GM12878 (cell line): ENCODE results near the gene ZNF519. TPM values are rescaled to one million over a fixed set of nuclear protein-coding genes. Genes with fewer than 3 reads are reported as not detected.

Experiments used
- ATAC-seq: fragments of 200-7000 bp; cut with Tn5 transposase; 3 replicates; pipeline ENCODE4 v1.9.1; 2020; ENCODE audit warnings: mild to moderate bottlenecking, moderate library complexity
- BruUV-seq: library from RNA; stranded (reverse); fragments of 400-500 nt; replicated peaks from 2 replicates; lab custom pipeline; 2021; lab: Mats Ljungman, UMichigan
- CTCF ChIA-PET: fragments of 300-600 bp; sonication (Branson Sonifier 250); formaldehyde crosslinking; extraction: SDS; loops from one replicate; lab custom pipeline; 2021; ENCODE audit warnings: inconsistent platforms; lab: Yijun Ruan, JAX
- POLR2A ChIA-PET: fragments of 350-600 bp; formaldehyde crosslinking; extraction: SDS; loops from one replicate; lab custom pipeline; 2021; ENCODE audit warnings: inconsistent platforms; lab: Charles Lee
- RAD21 ChIA-PET: fragments of 300-600 bp; sonication (Branson Sonifier 250); formaldehyde crosslinking; loops from one replicate; lab custom pipeline; 2023; ENCODE audit warnings: antibody characterized with exemption; ENCODE audit not compliant: unreplicated experiment; lab: Charles Lee
- SMC1A ChIA-PET: fragments of 300-600 bp; sonication (Branson Sonifier 250); formaldehyde crosslinking; loops from one replicate; lab custom pipeline; 2023; ENCODE audit not compliant: unreplicated experiment, uncharacterized antibody; lab: Charles Lee
- DNase-seq: peaks from one replicate; pipeline ENCODE4 v3.0.0-alpha.2; 2011; ENCODE audit warnings: low read depth, low spot score
- FAIRE-seq: peaks from 3 replicates; lab custom pipeline; 2011; peaks lifted over from hg19 to GRCh38; lab: Jason Lieb, UNC
- H2AFZ ChIP-seq: 2 replicates; pipeline ENCODE4 v1.6.0; 2011; ENCODE audit warnings: low read depth, low read length, control low read depth; ENCODE audit not compliant: control insufficient read depth
- H3K27ac ChIP-seq: 2 replicates; pipeline ENCODE4 v1.5.1; 2011; ENCODE audit warnings: control low read depth; ENCODE audit not compliant: control insufficient read depth, insufficient read depth
- H3K27me3 ChIP-seq, 2 experiments: replicated peaks in 1 of 2; 2 replicates each; pipeline versions ENCODE4 v1.6.0 to v1.6.1; 2011; ENCODE audit warnings: low read length in 1 of 2; ENCODE audit not compliant: control insufficient read depth in 2 of 2, insufficient read depth in 2 of 2
- H3K36me3 ChIP-seq, 2 experiments: 2 replicates each; pipeline ENCODE4 v1.5.1; 2011; ENCODE audit warnings: low read length in 1 of 2; ENCODE audit not compliant: control insufficient read depth in 2 of 2, insufficient read depth in 2 of 2
- H3K4me1 ChIP-seq: 2 replicates; pipeline ENCODE4 v1.6.1; 2011; ENCODE audit warnings: mild to moderate bottlenecking, low read length, moderate library complexity, mixed read lengths; ENCODE audit not compliant: control insufficient read depth, insufficient read depth
- H3K4me2 ChIP-seq: 2 replicates; pipeline ENCODE4 v1.6.0; 2011; ENCODE audit warnings: control low read depth; ENCODE audit not compliant: control insufficient read depth, insufficient read depth
- H3K4me3 ChIP-seq: fragments of 200-600 bp; sonication (generic); 2 replicates; pipeline ENCODE4 v1.5.1; 2016
- H3K79me2 ChIP-seq: 2 replicates; pipeline ENCODE4 v1.6.0; 2011; ENCODE audit warnings: low read length; ENCODE audit not compliant: control insufficient read depth, insufficient read depth
- H3K9ac ChIP-seq: 2 replicates; pipeline ENCODE4 v1.8.0; 2011; ENCODE audit warnings: low read length, control low read depth, mixed read lengths; ENCODE audit not compliant: control insufficient read depth, insufficient read depth
- H3K9me3 ChIP-seq: replicated peaks from 3 replicates; pipeline ENCODE4 v1.5.1; 2011; ENCODE audit warnings: mild to moderate bottlenecking, low read length; ENCODE audit not compliant: control insufficient read depth, insufficient read depth
- H4K20me1 ChIP-seq: 2 replicates; pipeline ENCODE4 v1.6.0; 2011; ENCODE audit not compliant: control insufficient read depth, insufficient read depth
- BACH1 ChIP-seq: fragments of 450-650 bp; IDR thresholded peaks from 2 replicates; pipeline ENCODE4 v1.6.1; 2017; ENCODE audit warnings: mild to moderate bottlenecking, borderline replicate concordance
- HCFC1 ChIP-seq: fragments of 150-350 bp; IDR thresholded peaks from 2 replicates; pipeline ENCODE4 v1.6.1; 2014; ENCODE audit warnings: low read length
- MEF2A ChIP-seq: IDR thresholded peaks from 2 replicates; pipeline ENCODE4 v1.6.1; 2011; ENCODE audit warnings: low read depth, mild to moderate bottlenecking, low read length, moderate library complexity; ENCODE audit not compliant: insufficient read depth
- SPI1 ChIP-seq: IDR thresholded peaks from 2 replicates; pipeline ENCODE4 v1.6.1; 2011; ENCODE audit warnings: low read depth, mild to moderate bottlenecking, low read length, moderate library complexity, borderline replicate concordance; ENCODE audit not compliant: insufficient read depth
- SREBF1 ChIP-seq: IDR thresholded peaks from 2 replicates; pipeline ENCODE4 v1.6.1; 2012; ENCODE audit warnings: mild to moderate bottlenecking, low read length
- STAT3 ChIP-seq: IDR thresholded peaks from 2 replicates; pipeline ENCODE4 v1.6.1; 2011; ENCODE audit warnings: low read depth, low read length, improper control_type of control experiment
- SUPT20H ChIP-seq: IDR thresholded peaks from 2 replicates; pipeline ENCODE4 v1.6.1; 2011; ENCODE audit warnings: low read depth, mild to moderate bottlenecking, low read length, moderate library complexity, borderline replicate concordance; ENCODE audit not compliant: control insufficient read depth
- ZBED1 ChIP-seq: IDR thresholded peaks from 2 replicates; pipeline ENCODE4 v1.6.1; 2016; ENCODE audit warnings: borderline replicate concordance
- WGBS: methylation state at CpG from one replicate; pipeline ENCODE4 v1.1.6; 2016; ENCODE audit warnings: low lambda C conversion rate; ENCODE audit not compliant: insufficient replicate concordance, insufficient coverage; ENCODE audit errors: missing lambda C conversion rate; 5-methylcytosine and 5-hydroxymethylcytosine counted together
- in situ Hi-C: fragments of 300-500 bp; cut with MboI; formaldehyde crosslinking; loops from 9 replicates; pipeline ENCODE4 v1.14.3; 2018; ENCODE audit warnings: mixed read lengths
- intact Hi-C: fragments of 100-400 bp; cut with micrococcal nuclease; formaldehyde crosslinking; loops from one replicate; pipeline ENCODE4 v1.14.2; 2022; ENCODE audit not compliant: unreplicated experiment
- polyA plus RNA-seq, 11 experiments: library from polyadenylated mRNA; depleted of rRNA in 4 of 11; unstranded in 6 of 11; stranded (reverse) in 5 of 11; fragments of >200 nt; fragmentation: Nextera tagmentation in 4 of 11; fragmentation: Illumina TruSeq in 1 of 11; extraction: Ambion mirVana in 4 of 11; extraction: Trizol in 1 of 11; gene quantifications; 1 replicate in 1 of 11; 2 replicates in 10 of 11; pipeline versions ENCODE4 v1.2.1 to v1.2.3, GENCODE V29; 2011 to 2016; ENCODE audit warnings: inconsistent platforms in 2 of 11, missing spikeins in 2 of 11, low read depth in 1 of 11
- total RNA-seq, 4 experiments: library from RNA; depleted of rRNA in 3 of 4; stranded (reverse); fragments of >200 nt in 3 of 4; fragmentation: Illumina TruSeq in 1 of 4; extraction: Trizol in 1 of 4; gene quantifications; 2 replicates each; pipeline versions ENCODE4 v1.2.1 to v1.2.3, GENCODE V29; 2013 to 2021

Gene ZNF519
- total and polyA plus RNA-seq, 10 of the 15 experiments (the other 5 are each of a cell fraction or from before 2014, with no cell fraction given) = 8.9 to 24.2 (median 13.8) TPM

- Histone ChIP-seq H2AFZ (no peak overlapping the region), H4K20me1 (no peaks in the 10 kb centered on the region), H3K79me2 (no peaks in the 10 kb centered on the region; the same call in 1 of the 2 replicates), H3K27ac (no peak overlapping the region), H3K4me2 (no peak overlapping the region), H3K9ac (no peak overlapping the region), H3K9me3 (peaks cover 10% of the 10 kb centered on the region), H3K4me1 (no peaks in the 10 kb centered on the region), H3K27me3 (no peaks in the 10 kb centered on the region), H3K4me3 (no peak overlapping the region), H3K36me3 (no peaks in the 10 kb centered on the region; a peak in 1 of 4 replicates)
- FAIRE-seq (no peak), DNase-seq (no peak), ATAC-seq (no peak)
- TF ChIP-seq ZBED1 (no peak), SUPT20H (no peak), HCFC1 (no peak), SREBF1 (no peak), BACH1 (no peak), STAT3 (no peak), MEF2A (no peak), SPI1 (no peak)
- CTCF ChIA-PET = no interaction called here
- POLR2A ChIA-PET = no interaction called here
- WGBS = 94% methylated on average over 2 of the region's 2 CpGs
- RAD21 ChIA-PET = no interaction called here
- in situ Hi-C loops = loop anchor here (25.0 kb wide), 1 partner anchor 108 kb away; no protein-coding TSS in a partner anchor
- intact Hi-C loops = no loop called here
- SMC1A ChIA-PET = no interaction called here
- no TSS peak for BruUV-seq
These were observed 28.0 kb downstream of the ZNF519 start for GRCh38 chr18:14104201-14104600.
